GM19463 (cell line): ENCODE measurements around the gene KDF1.
"Not testable (repeated sequence)": the region's sequence is repeated elsewhere in the genome, so short reads cannot be mapped to it uniquely, and the experiment has no call there.

Experiments
- ATAC-seq: cut with Tn5 transposase; IDR thresholded peaks from one replicate; pipeline ENCODE4 v1.9.1; 2021; ENCODE audit warnings: mild to moderate bottlenecking, moderate library complexity; ENCODE audit not compliant: unreplicated experiment

KDF1 gene

GRCh38 chr1:26994020-26994786 lies 33.9 kb upstream of the KDF1 start:
- peak; percentile 4 for ATAC-seq

- peak; percentile 67 for ATAC-seq
Measured at GRCh38 chr1:26993237-26994019, 33.2 kb upstream of the KDF1 start, which contains the start of gene TRNP1. TSS of gene TRNP1 (plus strand) at chr1:26993692. CDS start at chr1:26993787, 95 bp downstream.

- ATAC-seq = no peak
Measured at GRCh38 chr1:26991310-26992116, 31.2 kb upstream of the KDF1 start.

GRCh38 chr1:26989403-26990109 lies 29.3 kb upstream of the KDF1 start:
- ATAC-seq = not testable (repeated sequence)

- ATAC-seq = no peak
Measured at GRCh38 chr1:26986658-26987057, 26.4 kb upstream of the KDF1 start.

- no peak for ATAC-seq
Measured at GRCh38 chr1:26984291-26984690, 24.0 kb upstream of the KDF1 start.

- ATAC-seq = no peak
Measured at GRCh38 chr1:26983863-26984262, 23.6 kb upstream of the KDF1 start.

GRCh38 chr1:26981146-26981846 lies 21.0 kb upstream of the KDF1 start:
- no peak for ATAC-seq

GRCh38 chr1:26978901-26979300 lies 18.6 kb upstream of the KDF1 start:
- no peak for ATAC-seq

- ATAC-seq = no peak
Measured at GRCh38 chr1:26976621-26977510, 16.6 kb upstream of the KDF1 start.

GRCh38 chr1:26972821-26973220 lies 12.6 kb upstream of the KDF1 start:
- ATAC-seq = no peak

GRCh38 chr1:26972390-26972789 lies 12.1 kb upstream of the KDF1 start:
- ATAC-seq = no peak

GRCh38 chr1:26971590-26971989 lies 11.3 kb upstream of the KDF1 start:
- ATAC-seq = no peak

GRCh38 chr1:26970810-26971209 lies 10.5 kb upstream of the KDF1 start:
- no peak for ATAC-seq

GRCh38 chr1:26965628-26966027 lies 5.4 kb upstream of the KDF1 start:
- ATAC-seq = no peak

GRCh38 chr1:26965213-26965612 lies 4.9 kb upstream of the KDF1 start:
- ATAC-seq = no peak

GRCh38 chr1:26961826-26962225 lies 1.6 kb upstream of the KDF1 start:
- no peak for ATAC-seq

- ATAC-seq = no peak
Measured at GRCh38 chr1:26960625-26960966, 328 bp upstream of the KDF1 start.

- no peak for ATAC-seq
Measured at GRCh38 chr1:26959270-26959669, 998 bp downstream of the KDF1 start.
